GM12892 (cell line): Measurements from ENCODE around the gene L1CAM.

Experiments used
- DNase-seq: peaks from one replicate; pipeline ENCODE4 v3.0.0; 2011; ENCODE audit not compliant: insufficient read length
- FAIRE-seq: peaks from 2 replicates; lab custom pipeline; 2011; peaks lifted over from hg19 to GRCh38; lab: Jason Lieb, UNC
- POLR2A ChIP-seq: IDR thresholded peaks from 2 replicates; pipeline ENCODE4 v1.6.1; 2011; ENCODE audit warnings: low read depth, low read length, control low read depth
- POLR2AphosphoS5 ChIP-seq: IDR thresholded peaks from 2 replicates; pipeline ENCODE4 v1.6.1; 2011; ENCODE audit warnings: low read depth, low read length, control low read depth
- TAF1 ChIP-seq: IDR thresholded peaks from 2 replicates; pipeline ENCODE4 v1.6.1; 2011; ENCODE audit warnings: low read depth, mild to moderate bottlenecking, control low read depth, low read length, borderline replicate concordance

The L1CAM gene

GRCh38 chrX:153813161-153813560, 72.8 kb downstream of the L1CAM start:
- TF ChIP-seq TAF1 (no peak), POLR2A (no peak), POLR2AphosphoS5 (no peak)
- FAIRE-seq (no peak), DNase-seq (no peak)

GRCh38 chrX:153812220-153812619, 73.8 kb downstream of the L1CAM start:
- no peak for FAIRE-seq
- DNase-seq = no peak
- TF ChIP-seq POLR2AphosphoS5 = no peak
- TF ChIP-seq TAF1 = no peak
- TF ChIP-seq POLR2A = no peak
